ENCODE measurements around the gene SDCBP2.

SDCBP2 gene

GRCh38 chr20:1293641-1294379 lies 35.1 kb downstream of the SDCBP2 start:
- no peak for DNase-seq

GRCh38 chr20:1292620-1293019 lies 36.3 kb downstream of the SDCBP2 start:
- no peak for DNase-seq

DNA sequence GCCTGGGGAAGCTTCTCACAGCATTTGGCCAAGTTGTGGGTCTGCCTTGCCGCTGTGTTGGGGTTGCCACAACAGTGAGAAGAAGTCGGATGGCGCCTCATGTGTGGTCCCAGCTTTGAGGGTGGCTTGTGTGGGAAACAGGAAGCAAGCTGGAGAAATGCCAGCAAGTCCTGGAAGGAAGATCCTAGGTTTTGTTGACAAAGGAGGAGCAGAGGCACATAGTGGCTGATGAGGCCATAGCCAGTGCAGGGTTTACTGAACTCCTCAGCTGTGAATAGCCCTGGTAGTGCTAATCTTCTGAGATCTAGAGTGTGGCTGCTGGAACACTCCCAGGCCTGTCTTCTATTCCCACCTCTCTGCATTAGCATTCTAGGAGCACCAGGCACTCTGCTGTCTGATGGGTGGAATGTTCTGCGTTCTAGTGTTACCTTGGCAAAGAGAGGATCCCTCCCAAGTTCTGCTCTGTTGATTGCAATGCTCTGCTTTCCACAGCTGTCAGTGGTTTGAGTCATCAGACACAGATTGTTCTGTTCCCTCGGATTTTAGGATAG lies 37.7 kb downstream of the SDCBP2 start:
- peak; percentile 31 for DNase-seq

DNA sequence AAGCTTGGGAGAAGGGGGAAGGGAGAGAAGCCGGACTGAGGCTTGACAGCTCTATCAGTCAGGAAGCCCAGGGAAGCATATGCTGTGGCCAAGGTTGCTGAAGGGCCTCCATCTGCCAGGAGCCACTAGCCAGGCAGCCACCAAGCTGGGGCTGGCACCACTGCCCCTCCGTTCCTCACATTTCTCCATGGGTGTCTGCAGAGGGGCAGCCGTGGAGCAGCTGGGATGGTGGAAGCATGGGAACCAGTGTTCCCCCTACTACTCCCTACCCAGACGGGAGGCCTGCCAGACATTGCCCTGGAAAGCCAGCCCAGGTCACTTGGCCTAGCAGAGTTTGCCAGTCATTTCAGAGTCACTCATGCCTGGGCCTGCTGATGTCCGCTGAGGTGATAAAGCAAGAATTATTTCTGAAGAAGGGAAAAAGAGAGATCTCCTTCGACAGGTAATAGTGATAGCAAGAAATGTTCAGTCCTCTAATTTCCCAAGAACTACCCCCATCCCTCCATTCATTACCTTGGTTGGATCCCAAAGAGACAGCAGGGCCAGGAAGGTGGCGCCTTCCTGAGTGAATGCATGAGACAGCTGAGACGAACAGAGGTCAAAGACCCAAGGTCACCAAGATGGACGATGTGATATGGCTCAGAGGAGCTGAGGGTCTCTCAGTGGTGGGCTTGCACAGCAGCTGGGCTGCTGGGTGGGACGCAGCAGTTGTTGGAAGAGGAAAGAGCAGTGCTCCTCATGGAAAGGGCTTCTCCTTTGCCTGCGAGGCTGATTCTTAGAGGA lies 41.0 kb downstream of the SDCBP2 start:
- no peak for DNase-seq

GRCh38 chr20:1287306-1287705 lies 41.6 kb downstream of the SDCBP2 start:
- DNase-seq = no peak

DNA sequence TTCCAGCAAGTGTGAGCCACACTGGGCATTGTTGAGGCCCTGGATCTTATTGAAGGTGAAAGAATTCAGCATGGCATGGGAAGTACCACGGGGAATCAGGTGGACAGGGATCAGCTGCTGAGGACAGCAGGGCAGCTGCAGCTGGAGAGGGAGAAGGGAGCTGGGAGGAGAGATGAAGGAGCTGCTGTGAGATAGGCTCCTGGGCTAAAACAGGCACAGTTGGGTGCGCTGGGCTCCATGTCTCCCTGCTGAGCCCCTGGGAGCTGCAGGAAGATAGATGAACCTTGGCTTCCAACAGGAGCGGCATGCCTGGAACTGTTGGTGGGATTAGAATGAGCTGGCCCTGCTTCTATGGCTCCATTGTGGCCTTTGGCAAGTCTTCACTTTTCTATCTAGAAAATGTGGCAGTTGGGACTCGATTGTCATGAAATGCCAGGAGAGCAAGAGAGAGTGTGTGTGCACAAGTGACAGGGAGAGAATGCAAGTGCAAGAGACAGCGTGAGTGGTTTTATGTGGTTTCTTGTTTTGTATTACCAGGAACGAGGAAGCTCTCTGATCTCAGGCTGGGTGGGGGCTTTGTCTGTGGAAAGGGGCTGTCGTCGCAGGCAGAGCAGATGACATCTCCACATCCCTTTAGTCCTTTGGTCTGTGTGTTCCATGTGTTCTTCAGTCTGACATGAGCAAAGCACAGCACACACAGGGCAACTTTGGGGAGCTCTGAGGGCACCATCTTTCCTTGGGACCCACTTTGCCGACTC lies 42.5 kb downstream of the SDCBP2 start:
- no peak for DNase-seq

- no peak for DNase-seq
Measured at GRCh38 chr20:1283522-1284510, 45.1 kb downstream of the SDCBP2 start.

GRCh38 chr20:1282966-1283365 lies 46.0 kb downstream of the SDCBP2 start:
- no peak for DNase-seq

- no peak for DNase-seq
Measured at GRCh38 chr20:1281279-1282057, 47.5 kb downstream of the SDCBP2 start.

DNA sequence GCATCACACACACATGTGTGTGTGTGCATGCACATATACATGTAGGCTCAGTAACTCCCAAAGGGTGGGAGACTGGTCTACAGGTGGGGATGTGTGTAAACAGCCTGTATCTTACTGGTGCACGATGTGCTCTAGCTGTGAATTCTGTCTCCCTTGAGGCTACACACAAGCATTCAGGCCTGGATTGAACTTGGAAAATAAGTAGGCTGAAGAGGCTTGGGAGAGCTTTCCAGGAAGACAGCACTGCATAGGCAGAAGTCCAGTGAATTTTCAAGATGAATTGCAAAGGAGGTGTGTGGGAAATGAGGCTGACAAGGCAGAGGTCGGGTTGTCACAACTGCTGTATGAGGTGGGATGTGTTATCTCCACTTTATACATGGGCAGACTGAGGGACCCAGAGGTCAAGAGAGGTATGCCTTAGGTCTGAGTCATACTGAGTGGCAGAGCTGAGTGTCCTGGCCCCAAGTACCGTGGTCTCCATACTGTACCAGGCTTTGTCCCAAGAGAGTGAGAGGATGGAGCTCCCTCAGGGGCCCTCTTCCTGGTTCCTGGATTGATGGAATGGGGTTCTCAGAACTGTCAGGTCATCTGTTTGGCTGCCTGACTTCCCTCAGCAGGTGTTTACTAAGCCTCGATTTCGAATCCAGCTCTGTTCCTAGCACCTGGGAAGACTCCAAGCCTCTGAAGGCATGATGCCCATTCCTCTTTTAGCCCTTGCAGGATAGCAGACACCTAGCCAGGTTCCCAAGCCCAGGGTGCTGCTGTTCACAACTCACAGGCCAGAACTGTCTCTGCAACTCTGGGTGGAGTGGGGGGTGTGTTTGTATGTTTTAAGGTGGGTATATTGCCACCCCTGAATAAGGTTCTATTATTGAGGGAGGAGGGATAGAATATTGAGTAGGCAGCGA lies 48.5 kb downstream of the SDCBP2 start:
- no peak for DNase-seq

- DNase-seq = no peak
Measured at GRCh38 chr20:1278993-1279392, 49.9 kb downstream of the SDCBP2 start.

- DNase-seq = no peak
Measured at GRCh38 chr20:1277529-1278322, 51.2 kb downstream of the SDCBP2 start.

GRCh38 chr20:1275919-1276318 lies 53.0 kb downstream of the SDCBP2 start:
- no peak for DNase-seq

GRCh38 chr20:1274485-1275311 lies 54.2 kb downstream of the SDCBP2 start:
- DNase-seq = no peak

- DNase-seq = no peak
Measured at GRCh38 chr20:1273366-1273765, 55.6 kb downstream of the SDCBP2 start.

- no peak for DNase-seq
Measured at GRCh38 chr20:1272368-1273100, 56.4 kb downstream of the SDCBP2 start.

- no peak for DNase-seq
Measured at GRCh38 chr20:1269850-1270249, 59.1 kb downstream of the SDCBP2 start.

DNA sequence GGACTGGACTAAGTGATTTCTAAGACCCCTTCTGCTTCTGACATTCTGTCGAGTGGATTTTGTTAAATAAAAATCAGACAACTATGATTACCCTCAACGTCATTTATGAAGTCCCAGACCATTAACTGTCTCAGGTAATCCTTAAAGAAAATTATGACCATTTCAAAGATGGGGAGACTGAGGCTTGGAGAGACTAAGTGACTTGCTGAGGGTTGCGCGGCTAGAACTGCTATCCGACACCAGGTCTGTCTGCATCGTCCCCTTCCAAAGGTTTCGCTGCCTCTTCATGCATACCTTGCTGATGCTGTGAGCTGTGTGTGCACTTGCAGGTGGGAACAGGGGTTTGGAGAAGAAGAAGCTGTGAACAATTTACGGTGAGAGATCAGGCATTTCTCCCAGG lies 59.7 kb downstream of the SDCBP2 start:
- no peak for DNase-seq

All from fibroblast of upper back skin (primary cell).